Activated CD4-positive, alpha-beta T cell treated with anti-CD3 and anti-CD28 coated beads for 48 hours (primary cell): ENCODE data around the gene RAB3A.
A peak's percentile ranks its signal among the peaks of the same experiment; 100 is the strongest.

ENCODE experiments used
- DNase-seq: peaks from one replicate; pipeline ENCODE4 v3.0.0-alpha.2; 2020

The RAB3A gene

GRCh38 chr19:18196511-18196845 is 7.4 kb downstream of the RAB3A start:
- no peak for DNase-seq

GRCh38 chr19:18194554-18195238 is 9.1 kb downstream of the RAB3A start:
- DNase-seq, result peak; percentile 32

GRCh38 chr19:18194181-18194530 is 9.7 kb downstream of the RAB3A start:
- no peak for DNase-seq

GRCh38 chr19:18193388-18194180 is 10.3 kb downstream of the RAB3A start:
- peak; percentile 28 for DNase-seq

- DNase-seq, result peak; percentile 99
Observed at GRCh38 chr19:18192673-18193387, 11.0 kb downstream of the RAB3A start, which contains the start of gene MPV17L2. MPV17L2 (plus strand) TSS chr19:18193218; CDS start chr19:18193282, 64 bp downstream.

- no peak for DNase-seq
Observed at GRCh38 chr19:18191640-18192062, 12.2 kb downstream of the RAB3A start.

GRCh38 chr19:18190278-18190677 is 13.6 kb downstream of the RAB3A start:
- no peak for DNase-seq

- DNase-seq, result no peak
Observed at GRCh38 chr19:18185538-18185937, 18.3 kb downstream of the RAB3A start.

- DNase-seq, result no peak
Observed at GRCh38 chr19:18183529-18183928, 20.3 kb downstream of the RAB3A start.

- DNase-seq, result no peak
Observed at GRCh38 chr19:18179957-18180356, 23.9 kb downstream of the RAB3A start.

- no peak for DNase-seq
Observed at GRCh38 chr19:18176367-18177310, 27.2 kb downstream of the RAB3A start.

- no peak for DNase-seq
Observed at GRCh38 chr19:18174983-18175382, 28.9 kb downstream of the RAB3A start.

GRCh38 chr19:18173572-18174288 is 30.1 kb downstream of the RAB3A start, which contains the start of gene IFI30:
IFI30 (plus strand) TSS chr19:18173813; CDS start chr19:18173842, 29 bp downstream.
- DNase-seq, result peak; percentile 73

GRCh38 chr19:18173054-18173571 is 30.7 kb downstream of the RAB3A start:
- no peak for DNase-seq

GRCh38 chr19:18172331-18173053 is 31.4 kb downstream of the RAB3A start:
- DNase-seq, result no peak

- DNase-seq, result no peak
Observed at GRCh38 chr19:18171605-18172327, 32.1 kb downstream of the RAB3A start.

GRCh38 chr19:18170714-18171255 is 33.1 kb downstream of the RAB3A start:
- no peak for DNase-seq

- DNase-seq, result no peak
Observed at GRCh38 chr19:18168673-18169381, 35.0 kb downstream of the RAB3A start.
